ENCODE results near the gene CTDSP2.
"Not testable (repeated sequence)": the region's sequence is repeated elsewhere in the genome, so short reads cannot be mapped to it uniquely, and the experiment has no call there.

Gene CTDSP2

GRCh38 chr12:57887631-57888408, 41.3 kb upstream of the CTDSP2 start:
- TF ChIP-seq CTCF (IDR thresholded peaks at IDR 0.05): no peak
- Mint-ChIP-seq H3K27ac (no peak overlapping the region), H3K27me3 (ENCODE audit: low read depth, poor library complexity) (no peaks in the 10 kb centered on the region), H3K9me3 (peaks cover 30% of the 10 kb centered on the region), H3K4me1 (peaks cover 44% of the 10 kb centered on the region), H3K4me3 (no peak overlapping the region), H3K36me3 (ENCODE audit: low read depth) (peaks cover 17% of the 10 kb centered on the region)
- DNase-seq: no peak

GRCh38 chr12:57886964-57887363, 40.4 kb upstream of the CTDSP2 start:
- H3K4me3 Mint-ChIP-seq; H3K27ac Mint-ChIP-seq; H3K27me3 Mint-ChIP-seq (ENCODE audit: low read depth, poor library complexity); DNase-seq: not testable (repeated sequence)
- peaks cover 37% of the 10 kb centered on the region for H3K4me1 Mint-ChIP-seq
- peaks cover 37% of the 10 kb centered on the region for H3K9me3 Mint-ChIP-seq
- H3K36me3 Mint-ChIP-seq (ENCODE audit: low read depth): peaks cover 17% of the 10 kb centered on the region

GRCh38 chr12:57886542-57886941, 40.0 kb upstream of the CTDSP2 start:
- H3K27me3 Mint-ChIP-seq (ENCODE audit: low read depth, poor library complexity): no peaks in the 10 kb centered on the region
- no peak overlapping the region for H3K4me3 Mint-ChIP-seq
- no peak for TF ChIP-seq CTCF (IDR thresholded peaks at IDR 0.05)
- H3K27ac Mint-ChIP-seq: peak overlapping the region; percentile 33
- peaks cover 34% of the 10 kb centered on the region for H3K4me1 Mint-ChIP-seq
- DNase-seq: no peak
- peaks cover 17% of the 10 kb centered on the region for H3K36me3 Mint-ChIP-seq (ENCODE audit: low read depth)
- H3K9me3 Mint-ChIP-seq: peaks cover 37% of the 10 kb centered on the region

- no peak overlapping the region for H3K27ac Mint-ChIP-seq
- H3K36me3 Mint-ChIP-seq (ENCODE audit: low read depth): peaks cover 17% of the 10 kb centered on the region
- TF ChIP-seq CTCF (IDR thresholded peaks at IDR 0.05): no peak
- peaks cover 37% of the 10 kb centered on the region for H3K9me3 Mint-ChIP-seq
- H3K4me3 Mint-ChIP-seq: no peak overlapping the region
- H3K27me3 Mint-ChIP-seq (ENCODE audit: low read depth, poor library complexity): no peaks in the 10 kb centered on the region
- DNase-seq: no peak
- peaks cover 38% of the 10 kb centered on the region for H3K4me1 Mint-ChIP-seq
Observed at GRCh38 chr12:57885207-57885606, 38.7 kb upstream of the CTDSP2 start.

GRCh38 chr12:57883700-57884099, 37.2 kb upstream of the CTDSP2 start:
- Mint-ChIP-seq H3K4me1 (peaks cover 25% of the 10 kb centered on the region), H3K36me3 (ENCODE audit: low read depth) (peaks cover 17% of the 10 kb centered on the region), H3K4me3 (no peak overlapping the region), H3K27ac (no peak overlapping the region), H3K9me3 (peaks cover 37% of the 10 kb centered on the region), H3K27me3 (ENCODE audit: low read depth, poor library complexity) (peaks cover 3% of the 10 kb centered on the region)
- no peak for DNase-seq
- TF ChIP-seq CTCF (IDR thresholded peaks at IDR 0.05): no peak

- Mint-ChIP-seq H3K4me3 (no peak overlapping the region), H3K9me3 (peaks cover 37% of the 10 kb centered on the region), H3K27ac (no peak overlapping the region)
Observed at GRCh38 chr12:57883057-57883456, 36.5 kb upstream of the CTDSP2 start.

More at GRCh38 chr12:57883057-57883456, 36.5 kb upstream of the CTDSP2 start:
- Mint-ChIP-seq H3K4me1 (peaks cover 19% of the 10 kb centered on the region), H3K27me3 (ENCODE audit: low read depth, poor library complexity) (peaks cover 3% of the 10 kb centered on the region), H3K36me3 (ENCODE audit: low read depth) (peaks cover 17% of the 10 kb centered on the region)
- no peak for DNase-seq
- no peak for TF ChIP-seq CTCF (IDR thresholded peaks at IDR 0.05)
